HUES48 (cell line): ENCODE data around the gene MMP14.

ENCODE experiments used
- H3K27ac ChIP-seq: one replicate; pipeline ENCODE4 v1.7.0; 2013; ENCODE audit warnings: low read depth, low read length, inconsistent platforms
- H3K27me3 ChIP-seq: 2 replicates; pipeline ENCODE4 v1.6.1; 2013; ENCODE audit warnings: mild to moderate bottlenecking, low read length; ENCODE audit not compliant: control insufficient read depth, insufficient read depth
- H3K36me3 ChIP-seq: 2 replicates; pipeline ENCODE4 v1.6.1; 2013; ENCODE audit warnings: low read length; ENCODE audit not compliant: control insufficient read depth, insufficient read depth
- H3K4me1 ChIP-seq: 2 replicates; pipeline ENCODE4 v1.6.1; 2013; ENCODE audit warnings: mild to moderate bottlenecking, low read length; ENCODE audit not compliant: control insufficient read depth, insufficient read depth
- H3K4me3 ChIP-seq: 2 replicates; pipeline ENCODE4 v1.5.1; 2013; ENCODE audit warnings: mild to moderate bottlenecking, low read depth, low read length
- H3K9ac ChIP-seq: 2 replicates; pipeline ENCODE4 v1.6.1; 2013; ENCODE audit warnings: mild to moderate bottlenecking, low read depth, low read length, moderate library complexity
- H3K9me3 ChIP-seq: 2 replicates; pipeline ENCODE4 v1.6.1; 2013; ENCODE audit warnings: low read length; ENCODE audit not compliant: control insufficient read depth, insufficient read depth

Gene MMP14

DNA sequence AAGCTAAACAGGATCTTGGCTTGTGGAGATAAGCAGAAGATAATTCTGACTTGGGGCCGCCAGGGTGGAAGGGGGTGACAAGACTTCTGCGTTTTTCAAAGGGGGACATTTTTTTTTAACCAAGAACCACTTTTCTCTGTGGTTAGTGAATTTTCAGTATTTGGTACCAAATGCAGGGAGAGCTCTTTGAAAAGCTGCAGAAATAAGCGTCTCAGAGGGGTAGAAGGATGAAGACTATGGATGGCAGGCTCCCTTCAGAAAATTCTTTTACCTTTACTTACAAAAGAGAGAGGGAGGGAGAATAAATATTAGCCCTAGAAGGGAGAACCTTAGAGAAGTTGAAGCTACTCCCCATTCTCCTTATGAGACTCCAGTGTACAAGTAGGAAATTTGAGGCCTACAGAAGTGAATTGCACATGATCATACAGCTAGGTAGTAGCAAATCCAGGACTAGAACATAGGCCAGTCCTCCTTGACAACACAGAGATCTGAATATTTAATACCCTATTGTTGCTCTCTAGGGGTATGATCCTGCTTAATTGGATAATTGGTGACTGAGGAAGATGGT, 5.9 kb upstream of the MMP14 start:
- no peaks in the 10 kb centered on the region for H3K9me3 ChIP-seq
- H3K27me3 ChIP-seq = no peaks in the 10 kb centered on the region
- H3K27ac ChIP-seq = no peak overlapping the region
- peak overlapping the region; percentile 75; the same call in 1 of the 2 replicates for H3K9ac ChIP-seq
- H3K4me3 ChIP-seq = peak overlapping the region; percentile 89
- peaks cover 6% of the 10 kb centered on the region for H3K4me1 ChIP-seq
- H3K36me3 ChIP-seq = peaks cover 34% of the 10 kb centered on the region

DNA sequence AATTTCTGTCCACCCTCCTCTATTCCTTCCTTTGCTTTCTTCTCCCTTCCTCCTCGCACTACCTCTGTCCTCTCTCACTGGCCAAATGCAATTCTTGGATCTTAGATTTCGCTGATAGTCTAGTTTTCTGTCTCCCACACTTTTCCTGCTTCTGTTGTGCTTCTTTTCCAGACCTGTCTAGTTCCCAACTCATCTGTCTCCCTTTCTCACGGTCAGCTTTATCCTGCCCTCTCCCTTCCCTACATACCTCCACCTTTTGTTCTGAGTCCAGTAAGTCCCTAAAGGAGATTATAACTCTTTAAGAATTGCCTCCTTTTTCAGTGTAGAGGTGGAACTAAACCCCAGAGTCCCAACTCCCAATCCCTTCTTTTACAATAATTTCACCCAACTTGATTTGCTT, 880 bp upstream of the MMP14 start:
- Histone ChIP-seq H3K27ac (peak overlapping the region; percentile 72), H3K36me3 (peaks cover 34% of the 10 kb centered on the region), H3K4me1 (peaks cover 25% of the 10 kb centered on the region)

DNA sequence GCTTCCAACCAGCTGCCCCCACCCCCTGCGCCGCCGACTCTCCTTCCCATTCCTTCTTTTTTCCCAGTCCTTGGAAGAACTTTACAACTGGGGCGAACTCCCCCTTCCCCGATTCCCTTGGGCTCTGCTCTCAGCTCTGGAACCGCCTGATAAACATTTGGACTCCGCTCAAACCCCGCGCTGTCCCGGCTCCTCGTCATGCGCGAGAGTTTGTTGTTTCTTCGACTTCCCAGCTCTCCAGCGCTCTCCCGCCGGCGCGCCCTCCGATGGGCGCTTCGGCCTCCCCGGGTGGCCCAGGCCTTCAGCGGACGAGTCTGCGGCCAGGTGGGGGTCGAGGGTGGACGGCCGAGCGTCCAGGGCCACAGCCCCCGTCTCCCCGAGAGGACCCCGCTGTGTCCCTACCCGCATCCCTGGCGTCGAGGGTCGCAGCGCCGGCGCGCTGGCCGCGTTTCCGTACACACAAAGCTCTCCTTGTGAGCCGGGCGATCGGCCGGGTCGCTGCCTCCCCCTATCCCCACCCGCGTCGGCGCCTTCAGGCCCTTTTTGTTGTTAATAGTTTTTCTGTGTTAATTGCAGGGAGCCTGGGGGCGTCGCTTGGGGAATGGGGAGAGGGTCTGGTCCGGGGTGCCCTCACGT, 847 bp downstream of the MMP14 start:
- Histone ChIP-seq H3K9ac (peak overlapping the region; percentile 72), H3K36me3 (peaks cover 38% of the 10 kb centered on the region), H3K27me3 (no peaks in the 10 kb centered on the region), H3K9me3 (no peaks in the 10 kb centered on the region), H3K27ac (peak overlapping the region; percentile 72), H3K4me1 (peaks cover 22% of the 10 kb centered on the region), H3K4me3 (peak overlapping the region; percentile 85)

More for the DNA sequence above, 880 bp upstream of the MMP14 start:
- Histone ChIP-seq H3K9me3 (no peaks in the 10 kb centered on the region), H3K4me3 (no peak overlapping the region), H3K9ac (no peak overlapping the region), H3K27me3 (no peaks in the 10 kb centered on the region)

DNA sequence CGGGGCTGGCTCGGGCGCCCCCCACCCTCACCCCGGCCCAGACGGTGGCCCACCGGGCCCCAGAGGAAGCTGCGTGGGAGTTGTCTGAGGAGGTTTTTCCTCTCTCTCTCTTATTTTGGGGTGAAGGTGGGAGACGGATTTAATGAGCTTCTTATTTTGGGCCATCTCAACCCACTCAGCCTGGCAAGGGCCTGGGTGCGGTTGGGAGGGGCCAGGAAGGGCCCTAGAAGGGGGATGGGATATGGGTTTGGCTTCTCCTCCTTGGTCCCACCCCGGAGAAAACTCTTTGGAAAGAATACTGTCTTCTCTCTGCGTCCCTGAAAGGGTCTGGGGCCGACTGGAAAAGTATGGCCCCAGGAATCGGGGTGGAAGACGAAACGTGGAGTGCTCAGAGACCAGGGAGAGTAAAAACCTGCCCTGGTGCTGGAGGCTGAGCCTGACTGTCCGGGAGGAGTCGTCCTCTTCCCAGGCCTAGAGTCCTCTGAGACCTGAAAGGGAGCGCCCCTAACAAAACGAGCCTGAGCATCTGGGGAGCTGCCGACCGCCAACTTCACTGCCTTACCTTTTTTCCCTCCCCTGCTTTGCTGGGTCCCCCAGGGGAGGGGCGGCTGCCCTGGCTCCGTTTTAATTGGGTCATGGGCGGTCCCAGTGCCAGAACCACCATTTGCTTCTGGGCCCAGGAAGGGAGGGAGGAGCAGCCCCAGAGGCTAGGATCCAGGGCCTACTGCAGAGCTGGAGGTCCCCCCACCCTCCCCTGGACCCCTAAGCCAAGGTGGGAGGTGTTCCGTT, 1.6 kb downstream of the MMP14 start:
- H3K9ac ChIP-seq = peak overlapping the region; percentile 72
- H3K27me3 ChIP-seq = no peaks in the 10 kb centered on the region
- no peaks in the 10 kb centered on the region for H3K9me3 ChIP-seq
- peak overlapping the region; percentile 85 for H3K4me3 ChIP-seq
- peaks cover 44% of the 10 kb centered on the region for H3K36me3 ChIP-seq
- H3K4me1 ChIP-seq = peaks cover 22% of the 10 kb centered on the region
- H3K27ac ChIP-seq = peak overlapping the region; percentile 1

DNA sequence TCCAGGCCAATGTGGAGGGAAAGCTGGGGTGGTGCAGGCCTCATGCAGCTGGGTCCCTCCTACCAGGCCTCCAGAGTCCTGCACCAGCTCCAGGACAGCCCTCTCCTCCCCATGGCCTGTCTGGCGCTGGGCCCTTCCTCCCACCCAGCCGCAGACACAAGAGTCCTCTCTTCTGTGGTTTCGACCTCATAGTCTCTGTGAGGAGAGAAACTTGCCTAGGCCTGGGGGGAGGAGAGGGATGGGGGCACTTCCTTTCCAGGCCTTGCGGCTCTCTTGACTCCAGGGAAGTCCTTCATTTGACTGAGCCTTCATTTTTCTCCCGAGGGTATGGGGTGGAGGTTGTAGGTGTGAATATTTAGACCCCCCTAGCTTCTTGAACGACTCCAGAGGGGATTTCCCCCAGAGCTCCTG, 2.3 kb downstream of the MMP14 start:
- Histone ChIP-seq H3K4me3 (peak overlapping the region; percentile 85; the same call in 1 of the 2 replicates), H3K9ac (no peak overlapping the region), H3K4me1 (peaks cover 22% of the 10 kb centered on the region), H3K9me3 (no peaks in the 10 kb centered on the region), H3K27me3 (no peaks in the 10 kb centered on the region), H3K27ac (peak overlapping the region; percentile 1), H3K36me3 (peaks cover 44% of the 10 kb centered on the region)

DNA sequence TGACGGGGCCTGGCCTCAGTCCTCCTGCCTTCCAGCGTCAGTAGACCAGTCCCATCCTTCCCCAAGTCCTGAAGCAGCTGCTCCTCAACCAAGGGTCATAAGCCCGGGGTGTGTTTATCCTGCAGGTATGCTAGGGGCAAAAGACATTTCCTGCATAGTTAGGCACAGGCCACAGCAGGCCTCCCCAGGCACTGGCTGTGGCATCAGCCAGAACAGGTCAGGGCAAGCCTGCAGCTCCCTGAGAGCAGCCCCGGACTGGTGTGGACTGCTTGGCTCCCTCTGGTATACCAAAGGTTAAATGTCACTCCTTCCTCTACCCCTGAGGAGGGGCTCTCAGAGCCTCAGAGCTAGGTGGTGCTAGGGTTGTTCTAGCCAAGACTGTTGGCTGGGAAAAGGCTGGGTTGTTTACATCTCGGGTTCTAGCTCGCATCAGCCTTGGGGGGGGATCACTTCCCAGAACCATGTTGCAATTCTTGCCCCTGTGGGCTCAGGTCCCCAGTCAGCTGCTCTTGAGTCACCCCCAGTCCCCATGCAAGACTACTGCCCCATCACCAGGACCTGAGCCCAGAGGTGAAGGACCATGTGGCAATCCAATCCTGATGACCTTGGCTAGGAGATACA, 2.9 kb downstream of the MMP14 start:
- 0 out of 2 replicates have a peak overlapping the region, but pooled peaks have one; percentile 85 for H3K4me3 ChIP-seq
- H3K27me3 ChIP-seq = no peaks in the 10 kb centered on the region
- H3K36me3 ChIP-seq = peaks cover 42% of the 10 kb centered on the region
- H3K9me3 ChIP-seq = no peaks in the 10 kb centered on the region
- H3K9ac ChIP-seq = no peak overlapping the region
- H3K4me1 ChIP-seq = peaks cover 22% of the 10 kb centered on the region
- H3K27ac ChIP-seq = no peak overlapping the region

DNA sequence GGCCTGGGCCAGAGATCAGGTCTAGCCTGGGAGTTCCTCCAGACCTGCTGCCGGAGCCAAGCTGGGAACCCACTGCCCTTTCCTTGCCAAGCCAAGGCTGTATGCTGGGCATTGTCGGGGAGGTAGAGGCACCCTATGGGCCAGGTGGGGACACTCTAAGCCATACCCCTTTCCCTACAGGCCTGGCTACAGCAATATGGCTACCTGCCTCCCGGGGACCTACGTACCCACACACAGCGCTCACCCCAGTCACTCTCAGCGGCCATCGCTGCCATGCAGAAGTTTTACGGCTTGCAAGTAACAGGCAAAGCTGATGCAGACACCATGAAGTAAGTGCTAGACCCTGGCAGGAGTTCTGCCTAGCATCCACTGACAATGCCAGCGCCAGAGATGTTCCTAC, 4.9 kb downstream of the MMP14 start:
- H3K9me3 ChIP-seq = no peaks in the 10 kb centered on the region
- H3K27me3 ChIP-seq = no peaks in the 10 kb centered on the region
- H3K4me3 ChIP-seq = no peak overlapping the region
- peaks cover 52% of the 10 kb centered on the region for H3K36me3 ChIP-seq
- H3K4me1 ChIP-seq = peaks cover 17% of the 10 kb centered on the region; the same call in 1 of the 2 replicates
- H3K27ac ChIP-seq = no peak overlapping the region
- H3K9ac ChIP-seq = no peak overlapping the region

DNA sequence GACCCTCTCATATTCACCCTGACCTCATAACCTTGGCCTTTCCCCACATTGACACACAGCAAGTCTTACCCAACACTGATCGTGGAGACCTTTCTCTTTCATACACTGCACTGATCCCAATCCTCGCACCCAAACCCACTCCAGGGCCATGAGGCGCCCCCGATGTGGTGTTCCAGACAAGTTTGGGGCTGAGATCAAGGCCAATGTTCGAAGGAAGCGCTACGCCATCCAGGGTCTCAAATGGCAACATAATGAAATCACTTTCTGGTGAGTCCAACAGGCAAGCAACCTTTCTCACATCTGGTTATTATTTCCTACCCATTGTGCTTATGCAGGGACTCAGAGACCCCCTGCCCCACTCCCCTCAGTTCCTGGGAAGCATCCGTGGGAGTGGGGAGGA, 5.4 kb downstream of the MMP14 start:
- Histone ChIP-seq H3K27ac (no peak overlapping the region), H3K4me1 (peaks cover 17% of the 10 kb centered on the region; the same call in 1 of the 2 replicates), H3K36me3 (peaks cover 56% of the 10 kb centered on the region)

DNA sequence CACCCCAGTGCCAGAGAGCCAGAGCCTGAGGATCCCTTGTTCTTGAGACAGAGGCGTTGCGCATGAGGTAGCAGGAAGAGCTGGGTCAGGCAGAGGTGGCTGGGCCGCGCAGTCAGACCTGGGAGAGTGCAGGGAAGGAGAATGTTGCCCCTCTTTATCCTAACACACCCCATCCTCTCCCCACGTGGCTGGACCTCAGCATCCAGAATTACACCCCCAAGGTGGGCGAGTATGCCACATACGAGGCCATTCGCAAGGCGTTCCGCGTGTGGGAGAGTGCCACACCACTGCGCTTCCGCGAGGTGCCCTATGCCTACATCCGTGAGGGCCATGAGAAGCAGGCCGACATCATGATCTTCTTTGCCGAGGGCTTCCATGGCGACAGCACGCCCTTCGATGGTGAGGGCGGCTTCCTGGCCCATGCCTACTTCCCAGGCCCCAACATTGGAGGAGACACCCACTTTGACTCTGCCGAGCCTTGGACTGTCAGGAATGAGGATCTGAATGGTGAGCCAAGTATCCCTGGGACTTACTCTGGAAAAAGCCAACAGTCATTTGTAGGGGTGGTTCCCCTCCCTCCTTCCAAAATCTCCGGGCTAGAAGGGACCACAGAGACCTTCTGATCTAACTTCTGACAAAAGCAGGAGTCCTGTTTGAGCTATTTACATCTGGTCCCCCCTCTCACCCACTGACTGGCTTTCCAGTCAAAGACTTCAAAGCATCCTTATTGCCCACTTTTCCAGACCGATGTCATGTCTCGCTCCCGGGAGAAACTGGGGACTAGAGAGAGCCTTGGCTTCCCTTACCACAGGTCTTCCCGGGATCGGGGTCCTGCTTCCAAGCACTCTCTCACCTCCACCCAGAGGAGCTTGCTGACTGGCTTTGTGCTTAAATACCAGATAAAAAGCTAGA, 6.1 kb downstream of the MMP14 start:
- peaks cover 17% of the 10 kb centered on the region; the same call in 1 of the 2 replicates for H3K4me1 ChIP-seq
- H3K4me3 ChIP-seq = no peak overlapping the region
- H3K9ac ChIP-seq = no peak overlapping the region
- H3K27ac ChIP-seq = no peak overlapping the region
- H3K36me3 ChIP-seq = peaks cover 58% of the 10 kb centered on the region
- H3K9me3 ChIP-seq = no peaks in the 10 kb centered on the region
- H3K27me3 ChIP-seq = no peaks in the 10 kb centered on the region

More for the DNA sequence above, 5.4 kb downstream of the MMP14 start:
- no peaks in the 10 kb centered on the region for H3K9me3 ChIP-seq
- H3K9ac ChIP-seq = no peak overlapping the region
- no peaks in the 10 kb centered on the region for H3K27me3 ChIP-seq
- no peak overlapping the region for H3K4me3 ChIP-seq
